ENCODE measurements around the gene RNF152.

Gene RNF152

DNA sequence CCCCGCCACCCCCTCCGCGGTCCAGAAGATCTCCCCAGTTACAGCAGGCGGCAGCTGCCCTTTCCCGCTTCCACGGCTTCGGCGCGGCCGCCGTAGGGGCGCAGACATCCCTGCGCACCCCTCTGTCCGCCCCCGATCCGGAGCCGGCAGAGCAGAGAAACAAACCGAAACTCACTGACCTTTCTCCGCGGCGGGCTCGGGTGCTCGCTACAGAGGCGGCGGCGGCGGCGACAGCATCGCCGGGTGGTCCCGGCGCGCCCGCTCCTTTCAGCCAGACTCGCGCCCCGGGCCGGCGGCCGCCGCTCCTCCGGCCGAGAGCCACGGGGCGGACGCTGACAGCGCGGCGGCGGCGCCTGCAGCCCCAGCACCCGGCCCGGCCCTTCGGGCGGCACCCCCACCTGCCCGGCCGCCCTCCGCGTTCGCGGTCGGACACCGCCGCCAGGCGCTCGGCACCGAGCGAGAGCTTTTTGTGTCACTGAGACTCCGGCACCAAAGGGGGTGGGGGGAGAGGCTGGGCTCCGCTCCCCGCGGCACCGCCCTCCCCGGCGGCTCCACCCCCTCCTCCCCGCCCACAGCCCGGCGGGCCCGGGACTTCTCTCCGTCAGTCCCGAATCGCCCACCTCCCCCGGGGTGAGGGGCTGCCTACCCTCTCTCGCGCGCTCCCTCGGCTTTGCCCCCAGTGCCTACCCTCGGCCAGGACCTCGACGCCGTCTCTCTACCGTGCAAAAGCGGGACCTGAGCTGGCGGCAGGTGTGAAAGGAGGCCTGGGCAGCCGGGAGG, 1.4 kb upstream of the RNF152 start:
- peak; percentile 15 for DNase-seq

DNA sequence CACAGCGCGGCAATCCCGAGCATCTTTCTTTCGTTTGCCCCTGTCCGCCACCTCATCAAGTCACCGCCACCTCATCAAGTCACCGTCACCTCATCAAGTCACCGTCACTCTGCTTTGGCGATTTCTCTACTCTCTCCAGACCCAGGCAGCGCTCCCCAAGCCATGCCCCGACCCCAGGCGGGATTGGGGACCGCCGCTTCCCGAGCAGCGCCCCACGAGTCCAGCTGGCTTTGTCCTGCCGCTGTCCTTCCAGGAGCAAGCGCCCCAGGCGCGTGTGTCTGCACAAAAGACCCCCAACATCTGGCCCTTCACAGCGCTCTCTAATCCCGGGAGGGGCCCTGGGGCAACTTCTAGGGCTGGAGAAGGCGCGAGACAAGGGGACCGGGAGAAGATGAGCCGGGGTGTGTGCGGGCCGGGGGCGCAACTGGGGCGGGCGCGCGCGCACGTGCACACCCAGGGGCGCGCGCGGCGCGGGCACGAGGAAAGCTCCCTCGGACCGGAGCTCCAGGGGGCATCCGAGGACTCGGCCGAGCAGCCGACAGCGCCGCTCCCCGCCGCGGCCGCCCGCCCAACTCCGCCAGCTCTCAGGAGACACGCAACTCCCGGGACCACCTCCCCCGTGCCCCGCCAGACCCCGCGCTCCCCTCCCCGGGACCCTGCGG, 633 bp upstream of the RNF152 start:
- peak; percentile 23 for DNase-seq

- no peak for DNase-seq
Measured at GRCh38 chr18:61891894-61892293, 913 bp downstream of the RNF152 start.

DNA sequence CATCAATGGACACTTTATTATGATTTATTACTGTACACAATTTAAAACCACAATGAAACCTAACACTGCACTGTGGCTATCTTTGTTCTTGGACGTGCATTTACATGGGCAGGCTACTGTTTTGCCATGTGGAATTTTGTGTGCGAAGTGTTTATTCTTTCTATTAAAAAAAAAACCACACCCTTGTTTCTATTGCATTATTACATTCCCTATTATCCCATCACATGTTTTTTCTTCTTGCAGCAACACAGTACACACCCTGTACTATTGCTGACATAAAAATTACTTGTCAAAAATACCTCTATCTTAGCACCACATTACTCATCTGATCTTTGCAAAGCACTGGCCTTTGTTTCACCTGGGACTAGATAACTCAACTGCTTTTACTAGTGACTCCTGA, 1.5 kb downstream of the RNF152 start:
- DNase-seq = no peak

DNA sequence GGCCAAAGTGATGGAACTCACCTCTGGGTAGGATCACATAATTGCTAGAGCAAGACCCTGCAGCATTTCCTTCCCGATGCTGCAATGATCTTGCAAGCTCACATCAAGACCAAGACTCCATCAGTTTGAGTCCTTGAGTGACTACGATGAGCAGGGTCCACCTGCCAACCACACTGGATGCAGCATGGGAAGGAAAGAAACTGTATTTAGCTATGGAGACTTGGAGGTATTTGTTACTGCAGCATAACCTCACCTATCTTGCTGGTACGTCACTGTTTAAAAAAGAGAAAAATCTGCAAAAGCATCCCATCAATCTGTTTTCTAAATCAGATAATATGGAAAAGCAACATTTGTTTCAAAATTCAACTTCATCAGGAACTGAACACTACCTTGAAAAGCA, 2.5 kb downstream of the RNF152 start:
- DNase-seq = no peak

GRCh38 chr18:61889541-61889940, 3.3 kb downstream of the RNF152 start:
- no peak for DNase-seq

DNA sequence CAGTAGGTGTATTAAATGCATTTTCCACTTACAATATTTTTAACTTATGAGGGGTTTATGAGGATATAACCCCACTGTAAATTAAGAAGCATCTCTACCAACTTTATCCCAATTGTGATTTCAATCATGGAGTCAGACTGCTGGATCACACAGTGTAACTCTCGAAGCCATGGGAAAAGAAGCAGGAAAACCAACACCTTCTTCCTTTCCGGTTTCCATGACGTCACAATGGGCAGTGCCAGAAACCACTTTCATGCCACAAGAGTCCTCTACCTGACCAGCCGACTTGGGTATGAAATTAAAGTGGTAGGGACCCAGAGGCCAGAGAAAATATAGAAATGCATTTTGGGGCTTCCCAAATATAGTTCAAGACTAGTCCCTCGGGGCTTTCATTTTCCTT, 4.2 kb downstream of the RNF152 start:
- no peak for DNase-seq

GRCh38 chr18:61887838-61888237, 5.0 kb downstream of the RNF152 start:
- no peak for DNase-seq

DNA sequence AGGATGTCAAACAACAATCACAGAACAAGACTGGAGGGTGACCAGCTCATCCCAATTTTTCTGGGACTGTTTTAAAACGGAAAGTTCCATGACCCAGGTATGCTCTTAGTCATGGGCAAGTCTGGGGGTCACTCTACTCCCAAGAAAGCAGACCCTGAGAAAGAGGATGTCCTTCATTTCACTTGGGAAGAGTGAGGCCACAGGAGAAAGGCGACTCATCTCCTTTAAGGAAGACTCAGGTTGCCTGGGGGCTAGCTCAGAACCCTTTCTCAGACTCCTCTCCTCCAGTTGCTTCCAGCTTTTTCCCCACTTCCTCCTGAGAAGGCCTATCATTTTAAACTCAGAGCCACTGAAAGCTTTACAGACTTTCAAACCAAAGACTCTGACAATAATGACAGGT, 9.3 kb downstream of the RNF152 start:
- DNase-seq = no peak

DNA sequence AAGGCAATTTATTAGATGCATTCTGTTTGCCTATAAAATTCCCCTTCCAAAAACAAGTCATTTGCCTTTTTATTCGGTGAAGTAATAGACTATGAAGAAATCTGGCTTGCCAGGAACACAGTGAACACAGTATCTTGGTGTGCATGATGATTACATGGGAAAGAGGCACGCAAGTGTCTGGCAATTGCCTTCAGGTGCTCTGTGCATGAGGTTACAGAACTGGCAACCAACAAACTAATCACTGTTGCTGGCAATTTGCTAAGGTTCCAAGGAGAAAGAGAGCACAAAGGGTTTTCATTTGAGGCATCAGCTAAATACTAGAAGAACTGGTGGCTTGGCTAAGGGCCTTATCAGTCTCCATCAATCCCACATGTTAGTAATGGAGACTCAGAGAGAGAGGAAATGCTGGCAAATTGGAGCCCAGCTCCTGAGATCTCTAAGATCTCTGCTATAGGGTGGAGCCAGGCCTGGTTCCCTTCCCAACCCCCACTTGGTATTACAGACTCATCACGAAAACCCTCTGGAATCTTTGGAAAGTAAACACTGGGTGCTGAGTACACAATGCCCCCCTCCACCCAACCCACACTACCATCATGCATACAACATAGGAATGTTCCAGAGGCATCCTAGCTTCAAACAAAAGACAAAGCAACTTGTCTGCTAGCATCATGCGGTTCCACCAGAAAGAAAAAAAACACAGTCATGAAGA, 10.4 kb downstream of the RNF152 start:
- no peak for DNase-seq

DNA sequence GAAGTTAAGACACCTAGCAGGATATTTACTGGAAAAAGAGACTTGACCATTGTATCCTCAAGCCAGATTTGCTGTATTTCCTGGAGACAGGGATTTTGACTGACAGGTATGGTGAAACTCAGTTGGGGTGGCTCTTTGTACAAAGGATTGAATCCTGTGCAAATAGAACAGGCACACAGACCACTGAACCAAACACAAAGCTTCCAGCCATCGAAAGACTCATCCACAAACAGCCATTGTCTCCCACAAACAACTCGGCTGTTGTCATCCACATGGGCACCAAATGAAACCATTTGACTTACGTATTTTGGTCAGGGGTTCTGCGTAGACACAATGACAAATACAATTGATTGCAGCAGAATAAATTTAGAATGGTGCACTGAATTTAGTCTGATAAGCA, 15.9 kb downstream of the RNF152 start:
- no peak for DNase-seq

DNA sequence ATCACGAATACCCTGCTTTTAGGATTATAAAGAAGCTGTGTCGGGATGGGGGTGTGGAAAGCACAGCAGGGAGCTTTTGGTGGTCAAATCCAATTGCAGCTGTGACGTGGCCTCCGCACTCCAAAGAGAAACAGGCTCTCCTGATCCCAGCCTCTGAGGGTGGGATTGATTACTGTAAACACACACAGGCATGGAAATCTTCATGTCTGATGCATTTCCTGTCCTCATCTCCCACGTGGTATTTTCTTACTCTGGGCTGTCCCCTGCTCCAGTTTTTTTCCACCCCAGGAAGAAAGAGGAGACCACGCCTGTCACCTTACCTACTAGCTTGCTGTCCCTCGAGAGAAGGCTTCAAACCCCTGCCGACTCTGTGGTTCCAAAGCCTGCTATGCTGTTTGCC, 22.7 kb downstream of the RNF152 start:
- DNase-seq = peak; percentile 46

DNA sequence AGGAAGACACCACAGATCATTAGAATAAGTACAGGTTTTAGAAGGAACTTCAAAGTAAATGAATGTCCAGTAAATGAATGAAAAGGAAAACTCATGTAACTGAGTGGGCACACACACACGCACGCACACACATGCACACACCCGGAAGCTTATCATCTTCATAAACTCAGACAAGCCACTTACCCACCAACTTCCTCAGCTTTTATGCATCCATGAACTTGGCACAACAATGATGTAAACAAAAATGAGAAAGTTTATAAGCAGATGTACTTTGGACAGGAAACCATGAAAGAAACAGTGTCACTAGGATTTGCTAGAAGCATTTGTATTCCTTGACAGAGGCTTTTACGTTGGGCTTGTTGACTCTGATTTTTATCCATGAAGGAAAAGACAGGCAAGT, 23.2 kb downstream of the RNF152 start:
- DNase-seq = no peak

- no peak for DNase-seq
Measured at GRCh38 chr18:61865466-61866175, 27.2 kb downstream of the RNF152 start.

- no peak for DNase-seq
Measured at GRCh38 chr18:61861372-61861771, 31.4 kb downstream of the RNF152 start.

DNA sequence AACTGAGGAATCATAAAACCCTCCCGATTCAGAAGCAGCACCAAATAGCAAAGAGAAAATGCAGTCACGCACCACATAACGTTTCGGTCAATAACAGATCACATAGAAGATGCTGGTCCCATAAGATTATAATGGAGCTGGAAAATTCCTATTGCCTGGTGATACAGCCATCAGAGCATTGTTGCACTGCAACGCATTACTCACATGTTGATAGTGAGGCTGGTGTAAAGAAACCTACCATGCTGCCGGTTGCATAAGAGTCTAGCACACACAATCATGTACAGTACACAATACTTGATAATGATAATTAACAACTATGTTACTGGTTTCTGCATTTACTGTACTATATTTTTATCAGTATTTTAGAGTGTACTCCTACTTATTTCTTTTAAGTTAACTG, 32.5 kb downstream of the RNF152 start:
- DNase-seq = no peak

GRCh38 chr18:61859113-61859512, 33.7 kb downstream of the RNF152 start:
- DNase-seq = no peak

- no peak for DNase-seq
Measured at GRCh38 chr18:61856678-61857077, 36.1 kb downstream of the RNF152 start.

GRCh38 chr18:61855449-61856378, 37.1 kb downstream of the RNF152 start:
- no peak for DNase-seq

GRCh38 chr18:61854578-61855448, 38.0 kb downstream of the RNF152 start:
- no peak for DNase-seq

DNA sequence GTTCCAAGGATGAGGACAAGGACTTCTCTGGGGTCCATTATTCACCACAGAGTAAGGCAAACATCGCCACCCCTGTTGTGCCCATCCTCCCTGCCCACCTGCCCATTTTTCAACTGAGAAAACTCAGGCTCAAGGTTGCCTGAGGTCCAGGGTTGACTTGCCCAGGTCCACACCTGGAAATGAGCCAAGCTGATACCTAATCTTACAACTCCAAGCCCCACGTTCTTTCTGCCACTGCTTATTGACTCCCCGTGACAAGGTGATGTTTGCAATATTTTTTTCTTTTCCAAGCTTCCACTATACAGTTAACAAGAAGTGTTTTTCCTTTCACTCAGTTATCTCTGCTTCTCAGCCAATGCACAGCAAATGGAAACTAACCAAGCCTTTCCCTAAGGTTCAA, 39.0 kb downstream of the RNF152 start:
- DNase-seq = no peak
